GM12878 (cell line): ENCODE data around the gene PID1. TPM values are rescaled to one million over a fixed set of nuclear protein-coding genes. Genes with fewer than 3 reads are reported as not detected.

Experiments used
- ATAC-seq: fragments of 200-7000 bp; cut with Tn5 transposase; 3 replicates; pipeline ENCODE4 v1.9.1; 2020; ENCODE audit warnings: mild to moderate bottlenecking, moderate library complexity
- BruUV-seq: library from RNA; stranded (reverse); fragments of 400-500 nt; replicated peaks from 2 replicates; lab custom pipeline; 2021; lab: Mats Ljungman, UMichigan
- CTCF ChIA-PET: fragments of 300-600 bp; sonication (Branson Sonifier 250); formaldehyde crosslinking; extraction: SDS; loops from one replicate; lab custom pipeline; 2021; ENCODE audit warnings: inconsistent platforms; lab: Yijun Ruan, JAX
- POLR2A ChIA-PET: fragments of 350-600 bp; formaldehyde crosslinking; extraction: SDS; loops from one replicate; lab custom pipeline; 2021; ENCODE audit warnings: inconsistent platforms; lab: Charles Lee
- RAD21 ChIA-PET: fragments of 300-600 bp; sonication (Branson Sonifier 250); formaldehyde crosslinking; loops from one replicate; lab custom pipeline; 2023; ENCODE audit warnings: antibody characterized with exemption; ENCODE audit not compliant: unreplicated experiment; lab: Charles Lee
- SMC1A ChIA-PET: fragments of 300-600 bp; sonication (Branson Sonifier 250); formaldehyde crosslinking; loops from one replicate; lab custom pipeline; 2023; ENCODE audit not compliant: unreplicated experiment, uncharacterized antibody; lab: Charles Lee
- DNase-seq: peaks from one replicate; pipeline ENCODE4 v3.0.0-alpha.2; 2011; ENCODE audit warnings: low read depth, low spot score
- FAIRE-seq: peaks from 3 replicates; lab custom pipeline; 2011; peaks lifted over from hg19 to GRCh38; lab: Jason Lieb, UNC
- H2AFZ ChIP-seq: 2 replicates; pipeline ENCODE4 v1.6.0; 2011; ENCODE audit warnings: low read depth, low read length, control low read depth; ENCODE audit not compliant: control insufficient read depth
- H3K27ac ChIP-seq: 2 replicates; pipeline ENCODE4 v1.5.1; 2011; ENCODE audit warnings: control low read depth; ENCODE audit not compliant: control insufficient read depth, insufficient read depth
- H3K27me3 ChIP-seq, 2 experiments: replicated peaks in 1 of 2; 2 replicates each; pipeline versions ENCODE4 v1.6.0 to v1.6.1; 2011; ENCODE audit warnings: low read length in 1 of 2; ENCODE audit not compliant: control insufficient read depth in 2 of 2, insufficient read depth in 2 of 2
- H3K36me3 ChIP-seq, 2 experiments: 2 replicates each; pipeline ENCODE4 v1.5.1; 2011; ENCODE audit warnings: low read length in 1 of 2; ENCODE audit not compliant: control insufficient read depth in 2 of 2, insufficient read depth in 2 of 2
- H3K4me1 ChIP-seq: 2 replicates; pipeline ENCODE4 v1.6.1; 2011; ENCODE audit warnings: mild to moderate bottlenecking, low read length, moderate library complexity, mixed read lengths; ENCODE audit not compliant: control insufficient read depth, insufficient read depth
- H3K4me2 ChIP-seq: 2 replicates; pipeline ENCODE4 v1.6.0; 2011; ENCODE audit warnings: control low read depth; ENCODE audit not compliant: control insufficient read depth, insufficient read depth
- H3K4me3 ChIP-seq: fragments of 200-600 bp; sonication (generic); 2 replicates; pipeline ENCODE4 v1.5.1; 2016
- H3K79me2 ChIP-seq: 2 replicates; pipeline ENCODE4 v1.6.0; 2011; ENCODE audit warnings: low read length; ENCODE audit not compliant: control insufficient read depth, insufficient read depth
- H3K9ac ChIP-seq: 2 replicates; pipeline ENCODE4 v1.8.0; 2011; ENCODE audit warnings: low read length, control low read depth, mixed read lengths; ENCODE audit not compliant: control insufficient read depth, insufficient read depth
- H3K9me3 ChIP-seq: replicated peaks from 3 replicates; pipeline ENCODE4 v1.5.1; 2011; ENCODE audit warnings: mild to moderate bottlenecking, low read length; ENCODE audit not compliant: control insufficient read depth, insufficient read depth
- H4K20me1 ChIP-seq: 2 replicates; pipeline ENCODE4 v1.6.0; 2011; ENCODE audit not compliant: control insufficient read depth, insufficient read depth
- DPF2 ChIP-seq: fragments of 450-650 bp; IDR thresholded peaks from 2 replicates; pipeline ENCODE4 v1.6.1; 2017; ENCODE audit warnings: mild to moderate bottlenecking
- GABPA ChIP-seq: IDR thresholded peaks from 2 replicates; pipeline ENCODE4 v1.6.1; 2014; ENCODE audit warnings: antibody characterized with exemption, low read depth, mild to moderate bottlenecking, inconsistent platforms
- LARP7 ChIP-seq: fragments of 450-650 bp; IDR thresholded peaks from 2 replicates; pipeline ENCODE4 v1.6.1; 2017; ENCODE audit warnings: mild to moderate bottlenecking
- MYC ChIP-seq: IDR thresholded peaks from 2 replicates; pipeline ENCODE4 v1.6.1; 2011; ENCODE audit warnings: mild to moderate bottlenecking, low read length, moderate library complexity, inconsistent platforms; ENCODE audit not compliant: insufficient read depth, insufficient replicate concordance, insufficient read length, severe bottlenecking
- NFIC ChIP-seq: IDR thresholded peaks from 2 replicates; pipeline ENCODE4 v1.6.1; 2012; ENCODE audit warnings: low read depth, mild to moderate bottlenecking, inconsistent platforms, low read length, moderate library complexity
- RAD21 ChIP-seq: IDR thresholded peaks from 2 replicates; pipeline ENCODE4 v1.6.1; 2011; ENCODE audit warnings: mild to moderate bottlenecking, low read depth, low read length, moderate library complexity; ENCODE audit not compliant: insufficient read depth
- WGBS: methylation state at CpG from one replicate; pipeline ENCODE4 v1.1.6; 2016; ENCODE audit warnings: low lambda C conversion rate; ENCODE audit not compliant: insufficient replicate concordance, insufficient coverage; ENCODE audit errors: missing lambda C conversion rate; 5-methylcytosine and 5-hydroxymethylcytosine counted together
- in situ Hi-C: fragments of 300-500 bp; cut with MboI; formaldehyde crosslinking; loops from 9 replicates; pipeline ENCODE4 v1.14.3; 2018; ENCODE audit warnings: mixed read lengths
- intact Hi-C: fragments of 100-400 bp; cut with micrococcal nuclease; formaldehyde crosslinking; loops from one replicate; pipeline ENCODE4 v1.14.2; 2022; ENCODE audit not compliant: unreplicated experiment
- polyA plus RNA-seq, 11 experiments: library from polyadenylated mRNA; depleted of rRNA in 4 of 11; unstranded in 6 of 11; stranded (reverse) in 5 of 11; fragments of >200 nt; fragmentation: Nextera tagmentation in 4 of 11; fragmentation: Illumina TruSeq in 1 of 11; extraction: Ambion mirVana in 4 of 11; extraction: Trizol in 1 of 11; gene quantifications; 1 replicate in 1 of 11; 2 replicates in 10 of 11; pipeline versions ENCODE4 v1.2.1 to v1.2.3, GENCODE V29; 2011 to 2016; ENCODE audit warnings: inconsistent platforms in 2 of 11, missing spikeins in 2 of 11, low read depth in 1 of 11
- total RNA-seq, 4 experiments: library from RNA; depleted of rRNA in 3 of 4; stranded (reverse); fragments of >200 nt in 3 of 4; fragmentation: Illumina TruSeq in 1 of 4; extraction: Trizol in 1 of 4; gene quantifications; 2 replicates each; pipeline versions ENCODE4 v1.2.1 to v1.2.3, GENCODE V29; 2013 to 2021
- TF ChIP-seq, protein P1 (sequence below): fragments of 450-650 bp; IDR thresholded peaks from 2 replicates; pipeline ENCODE4 v1.6.1; 2016; ENCODE audit warnings: mild to moderate bottlenecking
- TF ChIP-seq, protein P2 (sequence below): fragments of 450-650 bp; IDR thresholded peaks from 2 replicates; pipeline ENCODE4 v1.6.1; 2017; ENCODE audit warnings: low read depth, mild to moderate bottlenecking, moderate library complexity
- TF ChIP-seq, protein P3 (sequence below): IDR thresholded peaks from 2 replicates; pipeline ENCODE4 v1.6.1; 2012; ENCODE audit warnings: mild to moderate bottlenecking, low read depth, low read length

Gene PID1
- total and polyA plus RNA-seq, 10 of the 15 experiments (the other 5 are each of a cell fraction or from before 2014, with no cell fraction given) = not detected

DNA sequence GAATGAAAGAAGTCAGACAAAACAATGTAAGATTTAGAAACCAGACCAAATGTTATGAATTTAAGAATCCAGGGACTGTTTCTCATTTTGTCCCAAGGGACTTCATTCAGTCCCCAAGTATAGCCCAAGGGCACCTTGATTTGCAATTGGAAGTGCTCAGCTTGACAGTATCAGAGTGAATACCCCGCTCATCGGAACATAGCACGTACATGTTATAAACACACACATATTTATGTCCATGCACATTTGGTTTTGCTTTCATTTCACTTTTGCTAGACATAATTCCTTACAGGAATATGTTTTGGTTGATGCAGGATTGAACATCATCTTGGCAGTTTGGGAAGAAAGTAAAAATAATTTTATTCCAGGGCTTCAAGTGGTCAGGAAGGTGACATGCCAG, 100.2 kb downstream of the PID1 start:
- in situ Hi-C loops = no loop called here
- ATAC-seq = no peak
- Histone ChIP-seq H4K20me1 (no peaks in the 10 kb centered on the region), H3K36me3 (no peaks in the 10 kb centered on the region), H3K9ac (no peak overlapping the region), H3K27ac (no peak overlapping the region), H3K4me1 (no peaks in the 10 kb centered on the region), H3K4me2 (no peak overlapping the region), H3K9me3 (no peaks in the 10 kb centered on the region), H2AFZ (no peak overlapping the region), H3K4me3 (no peak overlapping the region), H3K79me2 (no peaks in the 10 kb centered on the region), H3K27me3 (no peaks in the 10 kb centered on the region)
- no TSS peak for BruUV-seq
- ChIA-PET SMC1A (no interaction called here), POLR2A (no interaction called here), CTCF (no interaction called here), RAD21 (no interaction called here)
- TF ChIP-seq MYC (no peak), RAD21 (no peak)
- no peak for FAIRE-seq
- WGBS = 91% methylated on average over 3 of the region's 3 CpGs
- DNase-seq = no peak
- intact Hi-C loops = no loop called here

DNA sequence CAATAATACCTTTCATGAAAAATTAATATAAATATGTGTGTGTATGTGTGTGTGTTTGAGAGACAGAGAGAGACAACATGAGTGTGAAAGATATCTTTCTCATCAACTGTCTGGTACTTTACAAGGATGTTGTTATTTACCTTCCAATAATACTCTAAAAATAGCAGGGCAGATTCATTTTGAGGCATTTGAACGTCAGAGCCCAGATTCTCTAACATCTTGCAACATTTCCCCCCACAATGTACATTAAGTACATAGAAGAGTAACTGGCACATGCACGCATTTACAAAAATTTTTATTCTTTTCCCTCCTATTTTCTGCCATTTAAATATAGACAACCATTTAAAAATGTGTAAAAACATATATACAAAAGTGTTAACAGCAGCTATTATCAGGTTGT, 100.9 kb downstream of the PID1 start:
- H3K4me1 ChIP-seq = no peaks in the 10 kb centered on the region
- SMC1A ChIA-PET = no interaction called here
- RAD21 ChIA-PET = no interaction called here
- no peak overlapping the region for H3K9ac ChIP-seq
- no peaks in the 10 kb centered on the region for H3K27me3 ChIP-seq
- POLR2A ChIA-PET = no interaction called here
- BruUV-seq = no TSS peak
- no peaks in the 10 kb centered on the region for H4K20me1 ChIP-seq
- H3K4me2 ChIP-seq = no peak overlapping the region
- FAIRE-seq = no peak
- H3K27ac ChIP-seq = no peak overlapping the region
- no peak overlapping the region for H3K4me3 ChIP-seq
- DNase-seq = no peak
- intact Hi-C loops (no loop called here), in situ Hi-C loops (no loop called here)
- H3K9me3 ChIP-seq = no peaks in the 10 kb centered on the region
- no peaks in the 10 kb centered on the region for H3K79me2 ChIP-seq
- CTCF ChIA-PET = no interaction called here
- no peaks in the 10 kb centered on the region for H3K36me3 ChIP-seq
- no peak for ATAC-seq
- 0% methylated on average over 2 of the region's 2 CpGs for WGBS
- no peak overlapping the region for H2AFZ ChIP-seq
- TF ChIP-seq DPF2 = no peak
- no peak for TF ChIP-seq LARP7
- TF ChIP-seq GABPA = no peak
- TF ChIP-seq, protein P1, sequence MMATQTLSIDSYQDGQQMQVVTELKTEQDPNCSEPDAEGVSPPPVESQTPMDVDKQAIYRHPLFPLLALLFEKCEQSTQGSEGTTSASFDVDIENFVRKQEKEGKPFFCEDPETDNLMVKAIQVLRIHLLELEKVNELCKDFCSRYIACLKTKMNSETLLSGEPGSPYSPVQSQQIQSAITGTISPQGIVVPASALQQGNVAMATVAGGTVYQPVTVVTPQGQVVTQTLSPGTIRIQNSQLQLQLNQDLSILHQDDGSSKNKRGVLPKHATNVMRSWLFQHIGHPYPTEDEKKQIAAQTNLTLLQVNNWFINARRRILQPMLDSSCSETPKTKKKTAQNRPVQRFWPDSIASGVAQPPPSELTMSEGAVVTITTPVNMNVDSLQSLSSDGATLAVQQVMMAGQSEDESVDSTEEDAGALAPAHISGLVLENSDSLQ = no peak
- no peak for TF ChIP-seq NFIC
- TF ChIP-seq, protein P2, sequence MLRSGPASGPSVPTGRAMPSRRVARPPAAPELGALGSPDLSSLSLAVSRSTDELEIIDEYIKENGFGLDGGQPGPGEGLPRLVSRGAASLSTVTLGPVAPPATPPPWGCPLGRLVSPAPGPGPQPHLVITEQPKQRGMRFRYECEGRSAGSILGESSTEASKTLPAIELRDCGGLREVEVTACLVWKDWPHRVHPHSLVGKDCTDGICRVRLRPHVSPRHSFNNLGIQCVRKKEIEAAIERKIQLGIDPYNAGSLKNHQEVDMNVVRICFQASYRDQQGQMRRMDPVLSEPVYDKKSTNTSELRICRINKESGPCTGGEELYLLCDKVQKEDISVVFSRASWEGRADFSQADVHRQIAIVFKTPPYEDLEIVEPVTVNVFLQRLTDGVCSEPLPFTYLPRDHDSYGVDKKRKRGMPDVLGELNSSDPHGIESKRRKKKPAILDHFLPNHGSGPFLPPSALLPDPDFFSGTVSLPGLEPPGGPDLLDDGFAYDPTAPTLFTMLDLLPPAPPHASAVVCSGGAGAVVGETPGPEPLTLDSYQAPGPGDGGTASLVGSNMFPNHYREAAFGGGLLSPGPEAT = no peak
- TF ChIP-seq, protein P3, sequence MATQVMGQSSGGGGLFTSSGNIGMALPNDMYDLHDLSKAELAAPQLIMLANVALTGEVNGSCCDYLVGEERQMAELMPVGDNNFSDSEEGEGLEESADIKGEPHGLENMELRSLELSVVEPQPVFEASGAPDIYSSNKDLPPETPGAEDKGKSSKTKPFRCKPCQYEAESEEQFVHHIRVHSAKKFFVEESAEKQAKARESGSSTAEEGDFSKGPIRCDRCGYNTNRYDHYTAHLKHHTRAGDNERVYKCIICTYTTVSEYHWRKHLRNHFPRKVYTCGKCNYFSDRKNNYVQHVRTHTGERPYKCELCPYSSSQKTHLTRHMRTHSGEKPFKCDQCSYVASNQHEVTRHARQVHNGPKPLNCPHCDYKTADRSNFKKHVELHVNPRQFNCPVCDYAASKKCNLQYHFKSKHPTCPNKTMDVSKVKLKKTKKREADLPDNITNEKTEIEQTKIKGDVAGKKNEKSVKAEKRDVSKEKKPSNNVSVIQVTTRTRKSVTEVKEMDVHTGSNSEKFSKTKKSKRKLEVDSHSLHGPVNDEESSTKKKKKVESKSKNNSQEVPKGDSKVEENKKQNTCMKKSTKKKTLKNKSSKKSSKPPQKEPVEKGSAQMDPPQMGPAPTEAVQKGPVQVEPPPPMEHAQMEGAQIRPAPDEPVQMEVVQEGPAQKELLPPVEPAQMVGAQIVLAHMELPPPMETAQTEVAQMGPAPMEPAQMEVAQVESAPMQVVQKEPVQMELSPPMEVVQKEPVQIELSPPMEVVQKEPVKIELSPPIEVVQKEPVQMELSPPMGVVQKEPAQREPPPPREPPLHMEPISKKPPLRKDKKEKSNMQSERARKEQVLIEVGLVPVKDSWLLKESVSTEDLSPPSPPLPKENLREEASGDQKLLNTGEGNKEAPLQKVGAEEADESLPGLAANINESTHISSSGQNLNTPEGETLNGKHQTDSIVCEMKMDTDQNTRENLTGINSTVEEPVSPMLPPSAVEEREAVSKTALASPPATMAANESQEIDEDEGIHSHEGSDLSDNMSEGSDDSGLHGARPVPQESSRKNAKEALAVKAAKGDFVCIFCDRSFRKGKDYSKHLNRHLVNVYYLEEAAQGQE = no peak
